OCI-LY1 (cell line): Measurements from ENCODE around the gene ZDBF2.

Experiments used
- CTCF ChIP-seq: fragments of 200-600 bp; sonication (generic), shearing (Covaris generic); IDR thresholded peaks from 2 replicates; pipeline ENCODE4 v1.5.1; 2017; ENCODE audit warnings: mild to moderate bottlenecking, antibody characterized with exemption, low read length, moderate library complexity, mixed read lengths
- EZH2 ChIP-seq: fragments of 200-600 bp; sonication (generic), shearing (Covaris generic); IDR thresholded peaks from 2 replicates; pipeline ENCODE4 v1.8.0; 2017; ENCODE audit warnings: borderline replicate concordance, mixed run types, mild to moderate bottlenecking, antibody characterized with exemption, low read length, moderate library complexity, mixed read lengths

- TF ChIP-seq CTCF, result no peak
- no peak for TF ChIP-seq EZH2
Measured at GRCh38 chr2:206341396-206341795, 66.9 kb downstream of the ZDBF2 start.
